C4-2B (cell line): Measurements from ENCODE around the gene UBE2J2.

Source experiments
- H3K27ac ChIP-seq: fragments of 450-650 bp; 2 replicates; pipeline ENCODE4 v1.5.1; 2017
- CTCF ChIP-seq: fragments of 450-650 bp; conservative IDR thresholded peaks from 2 replicates; pipeline ENCODE4 v1.5.1; 2017; ENCODE audit warnings: mild to moderate bottlenecking
- ZFX ChIP-seq: fragments of 450-650 bp; IDR thresholded peaks from 2 replicates; pipeline ENCODE4 v1.6.1; 2017

The UBE2J2 gene

GRCh38 chr1:1262758-1263157 lies 10.9 kb downstream of the UBE2J2 start:
- no peak for TF ChIP-seq ZFX
- no peak for TF ChIP-seq CTCF

GRCh38 chr1:1262071-1262470 lies 11.6 kb downstream of the UBE2J2 start:
- no peak overlapping the region for H3K27ac ChIP-seq
- TF ChIP-seq ZFX: no peak
- no peak for TF ChIP-seq CTCF

More at GRCh38 chr1:1262758-1263157, 10.9 kb downstream of the UBE2J2 start:
- no peak overlapping the region for H3K27ac ChIP-seq

GRCh38 chr1:1260843-1261560 lies 12.7 kb downstream of the UBE2J2 start:
- H3K27ac ChIP-seq: no peak overlapping the region
- TF ChIP-seq CTCF: no peak
- no peak for TF ChIP-seq ZFX

- H3K27ac ChIP-seq: no peak overlapping the region
- TF ChIP-seq ZFX (no peak), CTCF (no peak)
Measured at GRCh38 chr1:1259951-1260600, 13.6 kb downstream of the UBE2J2 start.

GRCh38 chr1:1259540-1259939 lies 14.1 kb downstream of the UBE2J2 start:
- no peak overlapping the region for H3K27ac ChIP-seq
- no peak for TF ChIP-seq CTCF
- TF ChIP-seq ZFX: no peak

GRCh38 chr1:1259119-1259488 lies 14.6 kb downstream of the UBE2J2 start:
- TF ChIP-seq ZFX (no peak), CTCF (no peak)
- no peak overlapping the region for H3K27ac ChIP-seq

- H3K27ac ChIP-seq: no peak overlapping the region
- TF ChIP-seq ZFX: no peak
Measured at GRCh38 chr1:1256956-1257871, 16.4 kb downstream of the UBE2J2 start.
